ENCODE measurements around the gene MAD1L1. TPM values are rescaled to one million over a fixed set of nuclear protein-coding genes. Genes with fewer than 3 reads are reported as not detected.

The MAD1L1 gene
- total RNA-seq, 6 experiments from 2014 or later, result 15.1 to 37.4 (median 20.5) TPM

- no peak overlapping the region for H3K27ac ChIP-seq
- DNase-seq (peak in 2 of 3 donors; percentile 3 to 23), ATAC-seq (no peak)
- 73% methylated on average over 5 of the region's 11 CpGs for WGBS (ENCODE audit: insufficient coverage, low coverage, low lambda C conversion rate, missing lambda C conversion rate)
- H3K36me3 ChIP-seq, result no peaks in the 10 kb centered on the region
- H3K9me3 ChIP-seq, result no peaks in the 10 kb centered on the region
- TF ChIP-seq CTCF (IDR thresholded peaks at IDR 0.05) (no peak), POLR2A (IDR thresholded peaks at IDR 0.05) (no peak)
- no peaks in the 10 kb centered on the region for H3K27me3 ChIP-seq
- intact Hi-C loops (cut with DNase I), result no loop called here
- no peak overlapping the region for H3K4me3 ChIP-seq
- H3K4me1 ChIP-seq, result no peaks in the 10 kb centered on the region
Measured at GRCh38 chr7:1943326-1943725, 289.4 kb downstream of the MAD1L1 start.

- 95% methylated on average over 4 of the region's 5 CpGs for WGBS (ENCODE audit: insufficient coverage, low coverage, low lambda C conversion rate, missing lambda C conversion rate)
- TF ChIP-seq CTCF (IDR thresholded peaks at IDR 0.05) (no peak), POLR2A (IDR thresholded peaks at IDR 0.05) (no peak)
Measured at GRCh38 chr7:1942941-1943289, 289.8 kb downstream of the MAD1L1 start.

GRCh38 chr7:1942243-1942940, 290.4 kb downstream of the MAD1L1 start:
- H3K36me3 ChIP-seq, result no peaks in the 10 kb centered on the region
- no peaks in the 10 kb centered on the region for H3K27me3 ChIP-seq
- H3K4me1 ChIP-seq, result no peaks in the 10 kb centered on the region
- intact Hi-C loops (cut with DNase I), result no loop called here
- no peaks in the 10 kb centered on the region for H3K9me3 ChIP-seq
- no peak for TF ChIP-seq CTCF (IDR thresholded peaks at IDR 0.05)
- no peak for TF ChIP-seq POLR2A (IDR thresholded peaks at IDR 0.05)
- no peak overlapping the region for H3K4me3 ChIP-seq
- no peak overlapping the region for H3K27ac ChIP-seq
- ATAC-seq (no peak), DNase-seq (peak in 2 of 3 donors; percentile 14 to 42)
- WGBS (ENCODE audit: insufficient coverage, low coverage, low lambda C conversion rate, missing lambda C conversion rate), result 82% methylated on average over 18 of the region's 23 CpGs

More at GRCh38 chr7:1942941-1943289, 289.8 kb downstream of the MAD1L1 start:
- Histone ChIP-seq H3K27ac (no peak overlapping the region), H3K27me3 (no peaks in the 10 kb centered on the region), H3K9me3 (no peaks in the 10 kb centered on the region), H3K4me1 (no peaks in the 10 kb centered on the region), H3K4me3 (no peak overlapping the region), H3K36me3 (no peaks in the 10 kb centered on the region)
- no peak for DNase-seq
- ATAC-seq, result no peak
- intact Hi-C loops (cut with DNase I), result no loop called here

- 84% methylated on average over 5 of the region's 30 CpGs for WGBS (ENCODE audit: insufficient coverage, low coverage, low lambda C conversion rate, missing lambda C conversion rate)
Measured at GRCh38 chr7:1941464-1942242, 291.1 kb downstream of the MAD1L1 start.

More at GRCh38 chr7:1941464-1942242, 291.1 kb downstream of the MAD1L1 start:
- Histone ChIP-seq H3K4me3 (no peak overlapping the region), H3K27me3 (no peaks in the 10 kb centered on the region), H3K27ac (no peak overlapping the region), H3K4me1 (no peaks in the 10 kb centered on the region), H3K36me3 (no peaks in the 10 kb centered on the region), H3K9me3 (no peaks in the 10 kb centered on the region)
- intact Hi-C loops (cut with DNase I), result no loop called here
- ATAC-seq, result no peak
- TF ChIP-seq POLR2A (IDR thresholded peaks at IDR 0.05) (no peak), CTCF (IDR thresholded peaks at IDR 0.05) (no peak)
- DNase-seq, result peak in 2 of 3 donors; percentile 23 to 54
